HFF-Myc (cell line): Measurements from ENCODE around the gene ZNF112.
"Not testable (repeated sequence)": the region's sequence is repeated elsewhere in the genome, so short reads cannot be mapped to it uniquely, and the experiment has no call there.

ENCODE experiments used
- DNase-seq: peaks from one replicate; pipeline ENCODE4 v3.0.0-alpha.2; 2011; ENCODE audit warnings: low read depth; ENCODE audit errors: extremely low read depth
- H3K4me3 ChIP-seq: replicated peaks from 2 replicates; pipeline ENCODE4 v1.5.1; 2011; ENCODE audit warnings: low read depth, mild to moderate bottlenecking, control low read depth, low read length
- CTCF ChIP-seq: IDR thresholded peaks from 2 replicates; pipeline ENCODE4 v1.5.1; 2012; ENCODE audit warnings: mild to moderate bottlenecking, low read depth, low read length, control low read depth; ENCODE audit errors: missing control alignments

ZNF112 gene

DNA sequence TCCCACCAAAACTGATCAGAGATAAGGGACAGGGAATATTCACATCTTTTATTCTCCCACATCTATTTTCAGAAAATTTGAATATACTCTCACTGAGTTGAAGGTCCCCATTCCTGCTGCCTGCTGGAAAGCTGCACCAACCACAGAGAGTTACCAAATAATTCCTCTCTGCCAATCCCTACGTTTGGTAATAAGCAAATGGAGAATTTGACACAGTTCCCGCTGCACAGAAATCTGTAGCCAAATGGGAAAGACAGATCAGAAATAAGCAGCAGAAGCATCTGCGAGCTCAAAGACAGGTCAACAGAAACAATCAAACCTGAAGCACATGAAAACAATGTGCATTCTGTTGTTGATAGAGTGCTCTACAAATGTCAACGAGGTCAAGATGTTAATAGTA is 9.9 kb downstream of the ZNF112 start:
- no peak for DNase-seq
- H3K4me3 ChIP-seq: no peak overlapping the region
- no peak for TF ChIP-seq CTCF

DNA sequence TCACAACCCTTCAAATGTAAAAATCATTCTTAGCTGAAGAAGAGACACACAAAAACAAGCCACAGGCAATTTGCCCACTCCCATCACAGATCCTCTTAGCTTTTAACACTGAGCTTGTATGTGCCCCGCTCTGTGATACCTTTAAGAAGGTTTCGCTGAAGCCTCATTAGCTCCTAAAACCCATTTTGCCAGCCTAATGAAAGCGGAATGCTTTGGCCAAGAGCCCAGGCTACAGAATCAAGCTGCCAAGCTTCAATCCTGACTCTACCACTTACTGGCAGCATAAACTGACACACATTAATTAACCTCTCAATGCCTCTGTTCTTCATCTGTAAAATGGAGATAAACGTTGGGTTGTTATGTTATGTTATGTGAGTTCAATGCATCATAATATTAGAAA is 10.5 kb downstream of the ZNF112 start:
- DNase-seq: no peak
- no peak for TF ChIP-seq CTCF

GRCh38 chr19:44344255-44344654 is 12.2 kb downstream of the ZNF112 start:
- no peak overlapping the region for H3K4me3 ChIP-seq
- DNase-seq: no peak
- TF ChIP-seq CTCF: no peak

More for the DNA sequence above, 10.5 kb downstream of the ZNF112 start:
- H3K4me3 ChIP-seq: no peak overlapping the region

- no peak for DNase-seq
- TF ChIP-seq CTCF: no peak
- no peak overlapping the region for H3K4me3 ChIP-seq
Measured at GRCh38 chr19:44341794-44342193, 14.7 kb downstream of the ZNF112 start.

- DNase-seq, H3K4me3 ChIP-seq: not testable (repeated sequence)
Measured at GRCh38 chr19:44334639-44335038, 21.8 kb downstream of the ZNF112 start.

- DNase-seq: no peak
- TF ChIP-seq CTCF: no peak
- no peak overlapping the region for H3K4me3 ChIP-seq
Measured at GRCh38 chr19:44332145-44332544, 24.3 kb downstream of the ZNF112 start.

- no peak for TF ChIP-seq CTCF
Measured at GRCh38 chr19:44315883-44316282, 40.6 kb downstream of the ZNF112 start.

More at GRCh38 chr19:44315883-44316282, 40.6 kb downstream of the ZNF112 start:
- H3K4me3 ChIP-seq: no peak overlapping the region
- DNase-seq: no peak
